Fibroblast of upper back skin (primary cell): Measurements from ENCODE around the gene SMPD3.
A peak's percentile ranks its signal among the peaks of the same experiment; 100 is the strongest.

ENCODE experiments used
- DNase-seq: peaks from one replicate; pipeline ENCODE4 v3.0.0-alpha.2; 2013

The SMPD3 gene

DNA sequence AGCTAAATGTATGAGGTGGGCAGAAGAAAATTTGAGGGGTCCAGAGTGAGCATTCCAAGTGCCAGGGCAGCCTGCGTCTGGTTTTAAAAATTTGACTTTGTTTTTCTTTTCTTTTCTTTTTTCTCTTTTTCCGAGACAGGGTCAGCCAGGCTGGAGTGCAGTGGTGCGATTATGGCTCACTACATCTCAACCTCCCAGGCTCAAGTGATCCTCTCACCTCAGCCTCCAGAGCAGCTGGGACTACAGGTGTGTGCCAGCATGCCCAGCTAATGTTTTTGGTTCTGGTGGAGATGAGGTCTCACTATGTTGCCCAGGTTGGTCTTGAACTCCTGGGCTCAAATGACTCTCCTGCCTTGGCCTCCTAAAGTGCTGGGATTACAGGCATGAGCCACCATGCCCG, 15.6 kb downstream of the SMPD3 start:
- no peak for DNase-seq

DNA sequence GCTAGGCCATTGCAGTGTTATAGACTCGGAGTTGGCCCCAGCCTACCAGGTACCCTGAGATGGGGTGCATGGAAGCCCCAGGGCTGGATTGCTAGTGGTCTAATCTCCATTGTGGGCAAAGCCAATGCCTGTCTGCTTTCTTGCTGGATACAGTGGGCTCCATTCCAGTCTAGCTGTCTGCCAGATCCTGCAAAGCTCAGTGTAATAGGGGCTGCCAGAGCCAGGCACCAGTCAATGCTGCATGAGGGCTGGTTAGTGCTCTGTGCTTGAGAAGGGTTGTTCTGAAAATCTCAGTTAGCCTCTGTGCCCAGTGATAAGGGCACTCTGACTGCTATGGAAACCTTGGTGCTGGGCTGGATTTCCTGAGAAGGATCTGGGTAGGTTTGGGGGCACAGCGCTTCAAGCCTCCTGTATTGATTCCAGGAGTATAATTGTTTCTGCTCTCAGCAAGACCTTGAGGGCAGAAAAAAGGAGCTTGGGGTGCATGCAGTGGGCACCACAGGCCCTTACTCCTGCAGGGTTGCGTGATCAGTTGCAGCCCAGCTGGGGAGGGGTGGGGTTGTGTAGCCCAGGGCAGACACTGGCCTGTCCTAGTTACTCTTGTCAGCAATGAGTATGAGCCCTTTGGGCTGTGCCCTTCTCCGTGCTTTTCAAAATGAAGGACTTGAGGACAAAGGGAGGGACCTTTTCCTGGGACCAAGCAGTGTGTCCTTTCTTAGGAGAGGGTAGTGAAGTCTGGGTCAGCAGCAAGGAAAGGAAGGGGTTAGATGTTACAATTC, 19.0 kb downstream of the SMPD3 start:
- DNase-seq, result no peak

DNA sequence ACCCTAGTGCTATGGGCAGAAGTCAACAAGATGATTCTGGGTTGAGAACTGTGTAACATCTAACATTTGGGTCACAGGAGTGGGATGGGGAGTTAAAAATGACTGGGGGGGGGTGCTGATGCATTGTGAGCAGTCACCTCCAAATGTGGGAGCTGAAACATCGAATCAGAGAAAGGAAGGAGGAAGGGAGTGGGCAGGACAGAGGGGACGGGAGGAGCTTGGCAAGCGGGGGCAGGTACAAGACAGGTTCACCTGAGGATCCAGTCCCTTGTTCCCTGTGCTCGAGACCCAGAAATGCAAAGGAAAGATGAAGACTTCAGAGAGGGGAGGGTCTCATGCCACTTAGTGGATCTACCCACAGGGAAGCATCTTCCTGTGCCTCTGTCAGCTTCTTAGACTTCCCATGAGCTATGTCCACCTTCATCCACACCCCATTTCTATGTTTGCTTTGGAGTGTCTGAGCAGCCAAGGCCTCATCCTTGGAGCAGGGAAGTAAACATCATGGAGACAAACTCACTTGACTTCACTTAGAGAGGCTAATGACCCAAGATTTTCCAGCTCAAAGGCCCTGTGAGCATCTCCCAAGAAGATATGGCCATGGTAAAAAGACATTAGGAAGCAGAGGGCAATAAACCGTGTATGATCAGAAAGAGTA, 20.5 kb downstream of the SMPD3 start:
- DNase-seq, result no peak

DNA sequence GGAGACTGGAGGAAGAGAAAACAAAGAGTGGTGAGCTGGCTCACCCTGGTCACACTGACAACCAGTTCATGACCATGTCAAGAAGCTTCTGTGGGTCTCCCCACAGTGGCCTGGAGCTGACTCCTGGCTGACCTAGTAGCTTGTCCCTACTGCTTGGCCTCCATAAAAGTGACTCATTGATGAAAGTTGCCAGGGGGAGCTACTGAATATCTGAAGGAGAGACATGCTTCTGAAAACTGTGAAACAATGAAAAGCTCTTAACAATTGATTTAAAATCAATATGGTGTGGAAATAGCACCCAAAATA, 22.0 kb downstream of the SMPD3 start:
- DNase-seq, result no peak

DNA sequence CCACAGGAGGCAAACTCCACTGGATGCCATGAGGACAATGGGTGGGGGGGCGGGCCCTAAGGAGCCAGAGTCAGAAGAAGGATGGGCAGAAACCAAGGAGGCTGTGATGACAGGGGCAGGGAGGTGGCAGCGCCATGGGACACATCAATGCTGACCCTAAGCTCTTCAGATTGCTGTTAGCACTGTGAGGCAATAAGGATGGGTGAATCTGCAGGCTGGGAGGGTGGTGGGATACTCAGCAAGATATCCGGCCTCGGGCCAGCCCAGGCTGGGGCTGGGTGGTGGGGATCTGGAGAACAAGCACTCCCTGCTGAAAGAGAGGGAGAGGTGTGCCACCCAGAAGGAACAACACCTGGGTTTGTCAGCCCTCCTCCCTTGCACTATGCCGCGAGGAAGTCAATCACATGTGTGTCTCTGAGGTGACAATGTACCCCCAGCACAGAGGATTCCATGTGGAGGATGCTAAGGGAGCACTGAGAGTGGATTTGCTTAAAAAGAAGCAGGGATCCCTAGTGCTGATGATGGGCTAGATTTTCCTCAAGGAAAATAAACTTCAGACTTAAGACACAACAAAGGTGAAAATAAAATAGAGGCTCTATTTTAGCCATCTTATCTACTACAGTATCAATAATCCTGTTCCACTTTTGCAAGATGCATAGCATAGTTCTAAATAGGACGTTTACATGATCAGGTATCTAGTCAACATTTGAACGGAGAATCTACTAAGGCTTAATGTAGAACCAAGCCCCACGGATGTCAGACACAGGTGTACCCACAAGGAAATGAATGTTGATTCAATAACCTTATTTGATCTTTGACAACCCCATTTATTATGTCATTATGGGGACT, 22.6 kb downstream of the SMPD3 start:
- no peak for DNase-seq

DNA sequence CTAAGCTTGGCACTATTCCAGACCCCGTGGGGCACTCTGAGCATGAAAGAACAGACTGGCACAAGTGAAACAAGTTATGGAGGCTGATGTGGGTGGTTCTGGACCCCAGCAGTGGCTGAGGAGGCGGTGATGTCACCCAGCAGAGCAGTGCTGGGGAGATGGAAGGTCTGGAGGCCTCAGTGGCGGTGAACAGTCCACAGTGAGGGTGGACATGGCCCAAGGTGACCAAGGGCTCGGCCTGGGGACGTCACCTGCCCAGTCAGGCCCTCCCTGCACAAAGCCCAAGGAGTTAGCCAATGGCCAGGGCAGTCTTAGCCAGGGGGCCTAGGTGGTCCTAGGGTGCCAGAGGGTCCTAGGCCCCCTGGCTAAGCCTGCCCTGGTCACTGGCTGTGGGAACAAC, 24.5 kb downstream of the SMPD3 start:
- no peak for DNase-seq

DNA sequence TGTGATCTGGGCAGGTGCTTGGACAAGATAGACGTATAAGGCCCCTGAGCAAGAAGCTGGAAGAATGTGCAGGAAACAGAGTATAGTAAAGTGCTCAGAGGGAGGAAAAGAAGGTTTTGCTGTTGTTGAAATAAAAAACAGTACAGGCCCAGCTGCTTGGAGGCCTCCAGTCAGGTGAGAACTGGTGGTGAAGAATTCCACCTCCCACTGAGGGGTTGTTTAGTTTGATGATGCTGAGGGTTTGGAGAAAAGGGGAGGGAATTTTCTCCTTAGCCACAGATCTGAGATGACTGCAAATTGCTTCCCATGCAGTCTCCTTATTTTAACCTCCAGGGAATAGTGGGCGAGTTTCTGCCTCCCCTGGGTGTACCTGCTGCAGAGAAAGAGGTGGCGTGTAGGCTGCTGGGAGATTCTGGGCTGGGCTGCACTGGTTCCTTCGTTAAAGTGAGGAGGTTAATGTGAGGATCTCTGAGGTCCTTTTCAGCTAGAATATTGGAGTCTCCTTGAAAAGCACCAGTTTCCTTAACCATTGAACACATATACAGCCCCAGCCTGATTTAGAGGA, 25.8 kb downstream of the SMPD3 start:
- DNase-seq, result no peak

DNA sequence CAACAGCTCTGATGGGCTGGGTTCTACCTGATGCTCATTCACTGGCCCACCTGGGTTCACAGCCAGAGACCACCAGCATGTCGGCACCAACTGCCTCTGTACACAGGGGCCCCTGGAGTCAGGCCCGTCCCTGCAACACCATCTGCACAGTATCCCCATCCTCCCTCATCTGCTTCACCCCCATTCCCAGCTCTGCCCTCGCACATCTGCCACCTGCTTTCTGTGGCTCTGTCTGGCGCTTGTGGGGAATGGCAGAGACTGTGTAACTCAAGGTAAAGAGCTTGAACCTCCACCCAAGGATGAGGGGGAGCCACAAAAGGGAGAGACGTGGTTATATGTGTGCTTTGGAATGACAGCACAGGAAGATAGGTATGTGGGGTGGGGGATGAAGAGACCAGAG, 27.2 kb downstream of the SMPD3 start:
- DNase-seq, result no peak

DNA sequence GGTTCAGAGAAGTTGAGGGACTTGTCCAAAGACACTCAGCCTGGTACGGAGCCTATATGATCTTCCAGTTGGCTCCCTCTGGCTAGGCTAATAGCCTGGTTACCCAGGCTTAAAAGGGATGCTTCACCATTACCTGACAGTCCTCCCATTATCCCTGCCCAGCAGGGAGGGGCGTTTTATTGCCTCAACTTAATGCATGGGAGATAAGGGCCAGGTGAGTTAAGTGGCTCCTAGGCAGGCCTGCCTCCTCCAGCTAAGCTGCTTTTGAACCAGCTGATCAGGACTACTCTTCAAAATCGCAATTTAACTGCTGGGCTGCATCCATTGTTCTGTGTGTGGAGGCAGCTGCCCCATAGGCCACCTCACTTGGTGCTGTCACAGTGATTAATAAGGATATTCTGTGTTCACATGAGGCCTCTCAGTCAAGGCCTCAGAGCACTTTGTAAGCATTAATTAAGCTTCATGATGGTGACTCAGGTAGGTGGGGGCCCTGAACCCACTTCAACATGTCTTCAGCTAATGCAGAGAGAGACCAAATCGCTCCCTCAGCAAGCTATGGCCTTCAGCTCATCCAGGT, 27.9 kb downstream of the SMPD3 start:
- DNase-seq, result no peak

DNA sequence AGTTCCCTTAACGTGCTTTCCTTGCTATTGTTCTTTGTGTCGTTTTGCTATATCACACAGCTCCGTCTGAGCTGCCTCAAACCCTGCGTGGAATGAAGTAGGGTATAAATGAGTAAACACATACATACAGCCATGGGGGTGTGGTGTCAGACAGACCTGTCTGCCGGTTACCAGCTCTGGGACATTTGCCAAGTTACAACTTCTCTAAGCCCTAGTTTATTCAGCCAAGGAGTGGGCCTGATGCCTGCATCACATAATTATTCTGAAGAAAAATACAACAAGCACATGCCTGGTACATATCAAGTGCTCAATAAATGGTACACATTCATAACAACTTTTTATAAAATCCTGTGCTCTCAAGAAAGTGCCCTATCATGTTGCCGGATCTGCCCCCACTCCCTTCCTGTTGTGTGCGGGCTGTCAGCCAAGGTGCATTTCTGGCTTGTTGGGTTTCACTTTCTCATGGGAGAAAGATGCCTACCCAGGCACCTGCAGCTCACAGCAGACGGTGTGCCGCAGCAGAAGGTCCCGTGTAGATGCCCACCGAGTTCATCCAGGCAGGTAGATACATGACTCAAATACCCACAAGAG, 30.5 kb downstream of the SMPD3 start:
- no peak for DNase-seq

DNA sequence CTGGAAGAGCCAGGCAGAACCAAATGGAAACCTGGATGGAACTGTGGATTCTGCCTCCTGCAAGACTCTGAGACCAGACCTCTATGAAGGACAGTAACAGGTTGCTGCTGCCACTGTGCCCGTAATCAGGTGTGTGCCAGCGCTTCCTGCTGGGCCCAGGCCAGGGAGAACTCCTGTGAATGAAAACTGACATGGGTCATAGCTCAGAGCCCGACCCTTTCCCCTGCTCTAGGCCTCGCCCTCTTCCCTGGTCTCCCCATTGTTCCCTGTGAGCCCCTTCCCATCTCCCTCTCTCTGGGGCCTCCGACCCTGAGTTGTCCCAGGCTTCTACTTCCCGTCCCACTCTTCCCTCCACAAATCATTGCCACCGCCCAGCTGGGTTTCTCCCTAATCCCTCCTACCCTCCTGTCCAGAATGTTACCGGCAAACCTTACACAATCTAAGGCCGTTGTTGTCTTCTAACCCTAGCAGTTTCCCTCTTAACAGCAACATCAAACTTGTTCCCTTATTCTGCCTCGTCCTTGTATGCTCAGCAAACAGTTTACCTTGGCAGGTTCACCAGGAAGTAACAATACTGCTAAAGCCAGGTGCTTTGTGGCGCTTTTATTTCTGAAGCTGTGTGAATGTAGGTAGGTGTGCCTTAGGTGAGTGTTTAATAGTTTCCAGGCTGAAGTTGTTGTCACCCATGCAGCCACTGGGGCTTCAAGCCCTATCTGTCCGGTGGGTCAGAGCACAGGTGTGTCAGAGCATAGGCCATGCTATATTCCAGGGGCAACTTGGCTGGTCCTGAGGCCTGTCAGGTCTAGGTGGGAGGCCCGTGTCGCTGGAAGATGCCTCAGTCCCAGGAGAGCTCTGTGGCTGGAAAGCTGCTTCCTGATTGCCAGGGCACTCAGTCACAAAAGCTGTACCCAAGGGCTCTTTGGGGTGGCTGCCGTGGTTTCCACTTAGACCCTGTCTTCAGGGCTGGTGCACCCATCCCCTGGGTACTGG, 32.0 kb downstream of the SMPD3 start:
- no peak for DNase-seq

DNA sequence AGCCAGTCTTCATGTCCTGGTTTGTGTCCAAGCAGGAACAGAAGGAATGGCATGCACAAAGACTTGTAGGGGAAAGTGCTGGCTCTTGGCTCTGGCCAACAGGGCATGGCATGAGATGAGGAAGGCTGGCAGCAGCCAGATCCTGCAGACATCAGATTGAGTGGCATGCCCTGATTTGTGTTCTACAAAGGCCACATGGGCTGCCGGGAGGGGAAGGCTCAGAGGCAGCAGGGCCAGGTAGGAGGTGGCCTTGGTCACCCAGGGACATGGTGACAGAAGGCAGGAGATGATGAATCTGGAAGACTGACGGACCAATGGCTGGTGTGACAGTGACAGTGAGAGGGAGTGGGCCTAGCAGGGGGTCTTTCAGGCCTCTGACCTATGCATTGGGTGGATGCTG, 33.7 kb downstream of the SMPD3 start:
- DNase-seq, result no peak

DNA sequence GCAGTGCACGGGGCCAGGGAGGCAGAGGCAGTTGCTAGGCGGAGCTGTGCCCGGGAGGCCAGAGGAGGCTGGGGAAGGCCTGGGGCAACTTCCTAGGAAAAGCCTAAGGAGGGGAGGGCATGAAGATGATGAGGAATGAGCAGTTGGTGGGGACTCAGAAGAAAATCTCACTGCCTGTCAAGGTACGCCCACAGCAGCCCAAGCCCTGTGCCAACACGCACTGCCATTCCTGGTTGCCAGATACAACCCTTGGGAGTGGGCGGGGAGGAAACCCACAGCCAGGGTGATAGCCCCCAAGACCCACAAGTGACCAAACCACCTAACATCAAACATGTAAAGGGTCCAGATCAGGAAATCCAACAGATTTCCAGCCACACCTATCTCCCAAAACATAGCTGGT, 36.2 kb downstream of the SMPD3 start:
- no peak for DNase-seq

DNA sequence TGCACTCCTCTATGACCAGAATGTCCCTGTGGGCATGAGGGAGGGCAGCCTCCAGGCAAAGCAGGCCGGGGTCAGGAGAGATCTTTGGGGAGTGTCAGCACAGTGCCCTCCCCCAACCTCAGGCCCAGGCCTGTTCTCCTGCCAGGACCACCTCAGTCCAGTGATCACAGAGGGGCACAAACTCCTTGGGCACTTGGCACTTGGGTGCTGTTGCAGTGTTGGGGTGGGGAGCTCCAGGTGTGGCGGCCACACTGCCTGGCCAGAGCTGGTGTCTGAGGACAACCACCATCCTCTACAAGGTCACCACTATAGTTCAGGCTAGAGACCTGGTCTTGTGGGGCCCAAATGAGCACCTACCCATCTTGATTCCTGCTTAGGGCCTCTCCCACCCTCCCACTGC, 37.2 kb downstream of the SMPD3 start:
- DNase-seq, result no peak

DNA sequence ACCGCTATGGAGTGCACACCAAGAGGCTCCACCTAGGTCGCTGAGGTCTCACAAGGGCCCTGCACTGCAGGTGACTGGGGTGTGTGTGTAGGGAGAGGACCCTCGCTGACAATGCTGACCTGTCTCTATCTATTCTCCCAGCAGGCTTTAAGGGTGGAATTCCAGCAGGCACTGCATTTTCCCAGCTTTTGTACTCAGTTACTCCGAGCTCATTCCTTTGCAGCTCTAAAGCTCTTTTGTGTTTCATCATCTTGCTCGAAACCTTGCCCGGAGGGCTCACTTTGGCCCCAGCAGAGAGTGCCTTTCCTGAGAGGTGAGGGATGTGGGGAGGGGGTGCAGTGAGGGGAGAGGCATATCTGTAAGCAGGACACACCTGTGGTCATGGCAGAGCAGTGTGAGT, 39.3 kb downstream of the SMPD3 start:
- no peak for DNase-seq

DNA sequence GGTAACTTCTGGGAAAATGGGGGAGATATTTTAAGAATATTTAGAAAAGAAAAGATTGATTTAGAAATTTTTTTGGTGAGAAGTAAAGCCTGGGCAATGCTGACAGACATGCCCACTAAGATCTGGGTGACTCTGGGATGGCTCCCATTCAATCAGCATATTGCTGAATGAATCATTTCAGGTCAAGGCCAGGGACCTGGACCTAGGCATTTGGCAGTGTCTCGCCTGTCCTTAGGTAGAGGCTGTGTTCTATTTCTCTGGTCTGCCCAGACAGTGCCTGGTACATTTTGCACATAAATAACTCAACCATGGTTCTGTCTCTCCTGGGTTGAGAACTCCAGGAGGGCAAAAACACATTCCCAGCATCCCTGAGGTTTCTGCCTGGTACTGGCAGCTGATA, 39.9 kb downstream of the SMPD3 start:
- DNase-seq, result no peak

DNA sequence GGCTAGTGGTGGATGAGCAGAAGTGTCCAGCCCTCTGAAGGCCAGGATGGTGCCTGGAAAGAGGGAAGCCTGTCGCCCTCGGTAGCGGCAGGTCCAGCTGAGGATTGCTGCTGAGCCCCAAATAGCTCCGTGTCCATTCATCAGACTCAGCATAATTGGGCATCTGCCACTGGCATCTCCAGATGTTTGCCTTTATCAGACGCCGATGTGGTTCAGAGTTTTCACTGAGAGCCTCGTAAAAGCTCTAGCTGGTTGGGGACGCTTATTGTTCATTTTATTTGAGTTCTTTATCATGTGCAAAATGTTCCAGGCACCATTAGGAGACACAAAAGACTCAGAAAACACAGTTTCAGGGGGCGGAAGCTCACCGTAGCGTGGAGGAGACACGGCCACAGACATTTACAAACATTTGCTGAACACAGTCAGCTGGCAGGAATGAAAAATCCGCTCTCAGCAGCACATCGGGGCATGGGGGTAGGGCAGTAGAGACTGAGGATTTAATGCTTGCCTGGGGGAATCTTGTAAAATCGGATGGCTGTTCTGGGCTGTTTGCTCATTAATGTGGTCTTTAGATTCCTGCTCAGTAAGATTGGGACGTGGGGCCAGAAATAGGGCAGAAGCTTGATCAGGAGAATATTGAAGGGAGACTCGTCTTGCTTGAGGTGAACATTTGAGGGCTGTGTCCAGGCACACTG, 41.7 kb downstream of the SMPD3 start:
- DNase-seq, result peak; percentile 60

DNA sequence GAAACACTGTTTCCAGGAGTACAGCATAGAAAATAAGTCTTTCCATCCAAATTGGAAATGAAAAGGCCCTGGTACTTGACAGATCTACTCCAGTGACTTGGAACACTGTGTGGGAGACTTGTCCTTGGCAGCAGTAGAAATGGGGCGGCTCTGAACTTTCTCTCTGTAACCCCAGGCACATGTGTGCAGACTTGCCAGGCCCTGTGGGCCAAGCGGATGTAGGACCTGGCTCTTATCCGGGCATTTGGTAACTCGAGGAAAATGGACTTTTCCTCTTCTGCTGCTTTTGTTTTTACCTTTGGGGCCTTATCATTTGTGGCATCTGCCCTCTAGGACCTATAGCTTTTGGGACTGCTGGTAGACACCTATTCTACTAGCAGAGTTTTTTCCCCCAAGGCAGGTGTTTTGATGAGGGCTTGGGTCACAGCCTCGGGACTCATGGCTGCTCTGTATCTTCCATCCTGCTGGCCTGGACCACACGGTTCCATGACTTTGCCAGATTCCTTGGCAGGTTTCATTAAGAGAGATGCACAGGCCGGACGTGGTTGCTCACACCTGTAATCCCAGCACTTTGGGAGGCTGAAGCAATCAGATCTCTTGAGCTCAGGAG, 43.5 kb downstream of the SMPD3 start:
- no peak for DNase-seq

DNA sequence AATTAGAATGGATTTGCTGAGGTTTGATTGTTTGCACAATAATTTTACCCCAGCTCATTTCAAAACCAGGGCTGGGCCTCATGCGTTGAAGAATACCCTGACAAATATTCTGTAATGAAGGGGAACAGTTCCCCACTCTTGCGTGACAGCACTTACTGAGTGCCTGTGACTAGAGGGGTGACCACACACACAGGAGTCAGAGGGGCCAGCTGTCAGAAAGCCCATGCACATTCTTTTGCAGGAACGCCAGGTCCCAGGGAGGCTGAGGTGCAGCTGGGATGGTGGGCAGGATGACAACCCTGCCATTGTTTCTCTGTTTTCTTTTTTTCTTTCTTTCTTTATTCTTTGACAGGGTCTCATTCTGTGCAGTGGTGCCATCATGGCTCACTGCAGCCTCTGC, 44.6 kb downstream of the SMPD3 start:
- DNase-seq, result no peak

DNA sequence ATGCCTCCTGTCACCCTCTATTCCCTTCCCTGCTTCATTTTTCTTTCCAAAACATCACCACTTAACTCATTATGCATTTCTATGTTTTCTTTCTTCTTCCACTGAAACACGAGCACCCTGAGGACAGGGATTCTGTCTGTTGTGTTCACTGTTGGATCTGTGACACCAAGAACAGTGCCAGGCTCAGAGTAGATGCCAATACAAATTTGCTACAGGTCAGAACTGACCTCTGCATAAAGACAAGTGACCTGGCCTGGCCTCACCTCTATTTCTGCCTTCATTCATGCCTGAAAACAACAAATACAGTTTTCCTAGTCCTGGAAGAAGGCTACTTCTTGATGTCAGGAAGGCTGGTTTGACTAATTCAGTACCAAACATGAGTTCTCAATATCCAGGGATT, 45.1 kb downstream of the SMPD3 start:
- no peak for DNase-seq

DNA sequence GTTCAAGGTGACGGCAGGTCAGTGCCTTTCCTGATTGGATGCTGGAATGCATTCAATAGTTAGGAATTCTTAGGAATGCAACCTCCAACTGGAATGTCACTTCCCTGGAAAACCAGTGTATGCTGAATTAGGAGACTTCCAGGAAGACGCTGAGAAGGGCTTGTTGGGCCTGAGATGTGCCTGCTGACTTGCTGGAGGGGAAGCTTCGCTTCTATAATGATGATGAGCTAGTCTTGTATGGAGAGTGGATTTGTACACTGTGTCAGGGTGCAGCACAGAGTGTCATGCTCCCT, 45.6 kb downstream of the SMPD3 start:
- peak; percentile 36 for DNase-seq
